A673 (cell line): ENCODE measurements around the gene WDR18. TPM values are rescaled to one million over a fixed set of nuclear protein-coding genes. Genes with fewer than 3 reads are reported as not detected.

Experiments
- BruUV-seq: library from RNA; stranded (reverse); fragments of 400-500 nt; replicated peaks from 2 replicates; lab custom pipeline; 2021; lab: Mats Ljungman, UMichigan
- CTCF ChIA-PET: fragments of 300-600 bp; sonication (Branson Sonifier 250); formaldehyde crosslinking; loops from one replicate; lab custom pipeline; 2022; ENCODE audit warnings: antibody characterized with exemption; lab: Charles Lee
- POLR2A ChIA-PET: fragments of 300-600 bp; sonication (Branson Sonifier 250); formaldehyde crosslinking; loops from one replicate; lab custom pipeline; 2022; ENCODE audit warnings: antibody characterized with exemption; ENCODE audit not compliant: low non-redundant PET; lab: Charles Lee
- DNase-seq: peaks from one replicate; pipeline ENCODE4 v3.0.0-alpha.2; 2015; ENCODE audit warnings: low spot score
- H3K27ac ChIP-seq: fragments of 200-600 bp; sonication (generic); 2 replicates; pipeline ENCODE4 v1.5.1; 2016; ENCODE audit warnings: mixed run types, low read depth, mild to moderate bottlenecking, mixed read lengths, antibody characterized with exemption, low read length; ENCODE audit not compliant: poor library complexity, severe bottlenecking
- H3K27me3 ChIP-seq: fragments of 200-600 bp; sonication (generic); replicated peaks from 2 replicates; pipeline ENCODE4 v1.6.1; 2017; ENCODE audit warnings: mixed run types, low read depth, mild to moderate bottlenecking, mixed read lengths, antibody characterized with exemption, low read length; ENCODE audit not compliant: insufficient read depth, poor library complexity
- H3K36me3 ChIP-seq: fragments of 200-600 bp; sonication (generic); 2 replicates; pipeline ENCODE4 v1.6.1; 2016; ENCODE audit warnings: mixed run types, mild to moderate bottlenecking, mixed read lengths, antibody characterized with exemption, low read length; ENCODE audit not compliant: insufficient read depth, poor library complexity, severe bottlenecking
- H3K4me1 ChIP-seq: fragments of 200-600 bp; sonication (generic); 2 replicates; pipeline ENCODE4 v1.6.1; 2017; ENCODE audit warnings: mixed run types, mild to moderate bottlenecking, mixed read lengths, antibody characterized with exemption, low read length; ENCODE audit not compliant: insufficient read depth, poor library complexity, severe bottlenecking
- H3K4me3 ChIP-seq: fragments of 200-600 bp; sonication (generic); 2 replicates; pipeline ENCODE4 v1.5.1; 2016; ENCODE audit warnings: low read depth, mixed run types, mild to moderate bottlenecking, mixed read lengths, low read length; ENCODE audit not compliant: poor library complexity, severe bottlenecking
- H3K9me3 ChIP-seq: fragments of 200-600 bp; sonication (generic); 2 replicates; pipeline ENCODE4 v1.6.1; 2016; ENCODE audit warnings: mixed run types, low read depth, mild to moderate bottlenecking, mixed read lengths, antibody characterized with exemption, low read length; ENCODE audit not compliant: poor library complexity, severe bottlenecking
- EZH2 ChIP-seq: fragments of 200-600 bp; sonication (generic); IDR thresholded peaks from 2 replicates; pipeline ENCODE4 v1.6.1; 2017; ENCODE audit warnings: borderline replicate concordance, low read depth, mild to moderate bottlenecking, mixed read lengths, antibody characterized with exemption, low read length; ENCODE audit not compliant: poor library complexity, severe bottlenecking
- intact Hi-C: fragments of 100-400 bp; cut with micrococcal nuclease; formaldehyde crosslinking; loops from one replicate; pipeline ENCODE4 v1.10.0; 2022; ENCODE audit not compliant: unreplicated experiment
- total RNA-seq: library from RNA; stranded (reverse); gene quantifications from 2 replicates; pipeline ENCODE4 v1.2.3, GENCODE V29; 2021
- TF ChIP-seq, protein P1 (sequence below): fragments of 300-800, 200-600 bp; sonication (generic); conservative IDR thresholded peaks from 2 replicates; pipeline ENCODE4 v1.5.1; 2017; ENCODE audit warnings: low read depth, mild to moderate bottlenecking, antibody characterized with exemption, low read length, moderate library complexity, mixed read lengths

WDR18 gene
- total RNA-seq, 1 experiment from 2014 or later, result 109 TPM

GRCh38 chr19:971795-972194 is 12.3 kb upstream of the WDR18 start:
- ChIA-PET CTCF (no interaction called here), POLR2A (no interaction called here)
- peaks cover 30% of the 10 kb centered on the region for H3K36me3 ChIP-seq
- no peak for TF ChIP-seq EZH2
- TF ChIP-seq, protein P1, sequence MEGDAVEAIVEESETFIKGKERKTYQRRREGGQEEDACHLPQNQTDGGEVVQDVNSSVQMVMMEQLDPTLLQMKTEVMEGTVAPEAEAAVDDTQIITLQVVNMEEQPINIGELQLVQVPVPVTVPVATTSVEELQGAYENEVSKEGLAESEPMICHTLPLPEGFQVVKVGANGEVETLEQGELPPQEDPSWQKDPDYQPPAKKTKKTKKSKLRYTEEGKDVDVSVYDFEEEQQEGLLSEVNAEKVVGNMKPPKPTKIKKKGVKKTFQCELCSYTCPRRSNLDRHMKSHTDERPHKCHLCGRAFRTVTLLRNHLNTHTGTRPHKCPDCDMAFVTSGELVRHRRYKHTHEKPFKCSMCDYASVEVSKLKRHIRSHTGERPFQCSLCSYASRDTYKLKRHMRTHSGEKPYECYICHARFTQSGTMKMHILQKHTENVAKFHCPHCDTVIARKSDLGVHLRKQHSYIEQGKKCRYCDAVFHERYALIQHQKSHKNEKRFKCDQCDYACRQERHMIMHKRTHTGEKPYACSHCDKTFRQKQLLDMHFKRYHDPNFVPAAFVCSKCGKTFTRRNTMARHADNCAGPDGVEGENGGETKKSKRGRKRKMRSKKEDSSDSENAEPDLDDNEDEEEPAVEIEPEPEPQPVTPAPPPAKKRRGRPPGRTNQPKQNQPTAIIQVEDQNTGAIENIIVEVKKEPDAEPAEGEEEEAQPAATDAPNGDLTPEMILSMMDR, result no peak
- no peaks in the 10 kb centered on the region for H3K27me3 ChIP-seq
- H3K9me3 ChIP-seq, result peaks cover 8% of the 10 kb centered on the region
- no peak overlapping the region for H3K27ac ChIP-seq
- intact Hi-C loops, result no loop called here
- DNase-seq, result no peak
- H3K4me1 ChIP-seq, result no peaks in the 10 kb centered on the region
- H3K4me3 ChIP-seq, result no peak overlapping the region
- BruUV-seq, result no TSS peak

DNA sequence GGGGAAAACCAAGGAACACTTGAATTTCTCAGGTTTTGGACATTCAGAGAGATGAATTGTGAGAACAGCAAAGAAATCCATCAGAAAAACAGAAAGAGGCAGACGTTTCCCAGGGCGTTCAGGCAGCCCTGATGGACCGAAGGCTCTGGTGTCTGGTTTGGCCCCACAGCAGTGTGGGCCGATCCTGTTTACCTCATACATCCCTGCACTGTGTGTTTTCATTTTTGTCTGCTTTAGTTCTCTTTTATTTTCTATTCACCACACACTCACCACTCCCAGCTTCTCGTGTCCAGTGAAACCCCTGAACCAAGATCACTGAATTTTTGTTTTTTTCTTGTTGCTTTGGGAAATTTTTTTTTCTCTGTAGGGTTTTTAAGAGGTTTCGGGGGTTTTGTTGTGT is 11.9 kb upstream of the WDR18 start:
- TF ChIP-seq, protein P1, result no peak
- no peak for TF ChIP-seq EZH2
- Histone ChIP-seq H3K27ac (no peak overlapping the region), H3K9me3 (peaks cover 8% of the 10 kb centered on the region), H3K36me3 (peaks cover 29% of the 10 kb centered on the region), H3K4me1 (no peaks in the 10 kb centered on the region), H3K27me3 (no peaks in the 10 kb centered on the region), H3K4me3 (no peak overlapping the region)
- ChIA-PET CTCF (no interaction called here), POLR2A (no interaction called here)
- intact Hi-C loops, result no loop called here
- no peak for DNase-seq
- no TSS peak for BruUV-seq

DNA sequence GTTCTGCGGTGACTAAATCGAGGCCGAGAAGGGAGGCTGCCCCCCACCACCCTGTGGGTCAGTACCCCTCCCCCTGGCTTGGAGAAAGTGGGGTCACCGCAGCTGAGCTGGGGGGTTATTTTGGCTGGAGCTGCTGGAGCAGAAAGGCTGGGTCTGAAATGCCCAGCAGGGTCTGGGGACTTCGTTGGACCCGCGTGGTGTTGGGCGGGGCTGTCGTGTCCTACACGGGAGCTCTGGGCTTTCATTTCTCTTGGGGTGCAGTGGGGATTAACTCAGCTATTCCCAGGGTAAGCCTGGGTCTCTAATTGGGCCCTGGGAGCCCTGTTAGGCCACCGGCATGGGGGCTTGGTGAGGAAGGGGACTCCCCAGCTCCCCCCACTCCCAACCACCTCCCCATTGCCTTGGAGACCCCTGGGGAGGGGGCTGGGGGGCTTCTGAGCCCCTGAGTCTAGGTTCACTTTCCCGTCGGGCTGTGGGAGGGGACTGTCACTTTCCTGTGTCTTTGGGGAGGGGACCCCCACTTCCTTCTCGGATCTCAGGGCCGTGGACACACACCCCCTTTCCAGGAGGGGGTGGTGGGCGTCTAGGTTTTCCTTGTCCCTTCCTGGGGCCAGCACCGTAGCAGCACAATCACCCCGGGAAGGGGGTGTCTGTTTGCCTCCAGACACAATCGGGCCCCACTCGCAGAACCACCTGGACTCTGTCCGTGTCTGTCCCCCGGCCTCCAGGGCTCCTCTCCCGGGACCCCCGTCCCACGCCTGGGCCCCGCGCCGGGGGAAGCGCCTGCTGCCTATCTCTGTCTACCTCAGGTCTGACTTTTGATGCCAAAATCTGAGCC is 10.2 kb upstream of the WDR18 start:
- POLR2A ChIA-PET, result no interaction called here
- CTCF ChIA-PET, result no interaction called here
- DNase-seq, result no peak
- no TSS peak for BruUV-seq
- H3K36me3 ChIP-seq, result peaks cover 20% of the 10 kb centered on the region
- no peak overlapping the region for H3K4me3 ChIP-seq
- H3K4me1 ChIP-seq, result no peaks in the 10 kb centered on the region
- TF ChIP-seq, protein P1, result no peak
- no peak for TF ChIP-seq EZH2
- H3K27ac ChIP-seq, result no peak overlapping the region
- no peaks in the 10 kb centered on the region for H3K27me3 ChIP-seq
- intact Hi-C loops, result no loop called here
- H3K9me3 ChIP-seq, result peaks cover 8% of the 10 kb centered on the region
